Natural killer cell (primary cell): ENCODE data around the gene PRLH. TPM values are rescaled to one million over a fixed set of nuclear protein-coding genes. Genes with fewer than 3 reads are reported as not detected.
A peak's percentile ranks its signal among the peaks of the same experiment; 100 is the strongest.

Experiments
- ATAC-seq, 3 donors: fragments of 150-1000 bp in 2 of 3; fragments of 200-7000 bp in 1 of 3; cut with Tn5 transposase; 1 replicate in 1 of 3; 2 replicates in 2 of 3; pipeline ENCODE4 v1.10.0; 2021; ENCODE audit warnings: mild to moderate bottlenecking in 2 of 3, moderate library complexity in 2 of 3
- DNase-seq, 2 donors: peaks; one replicate each; pipeline versions ENCODE4 v3.0.0 to v3.0.0-alpha.2; 2013 to 2021; ENCODE audit warnings: mixed read lengths in 1 of 2
- H3K27ac ChIP-seq: one replicate; pipeline ENCODE4 v1.5.1; 2013; ENCODE audit warnings: mild to moderate bottlenecking, low read length
- H3K27me3 ChIP-seq: one replicate; pipeline ENCODE4 v1.6.1; 2013; ENCODE audit warnings: low read length; ENCODE audit not compliant: control insufficient read depth, insufficient read depth
- H3K36me3 ChIP-seq: one replicate; pipeline ENCODE4 v1.6.1; 2013; ENCODE audit warnings: low read length; ENCODE audit not compliant: control insufficient read depth, insufficient read depth
- H3K4me1 ChIP-seq: one replicate; pipeline ENCODE4 v1.6.1; 2013; ENCODE audit warnings: low read length; ENCODE audit not compliant: control insufficient read depth, insufficient read depth
- H3K4me3 ChIP-seq: one replicate; pipeline ENCODE4 v1.5.1; 2013; ENCODE audit warnings: low read length
- H3K9me3 ChIP-seq: one replicate; pipeline ENCODE4 v1.6.1; 2013; ENCODE audit warnings: low read length; ENCODE audit not compliant: control insufficient read depth, insufficient read depth
- H3K27ac Mint-ChIP-seq, 2 donors: one replicate each; pipeline ENCODE4 v1.8.0; 2022; ENCODE audit warnings: mild to moderate bottlenecking in 2 of 2, mixed read lengths in 2 of 2, moderate library complexity in 1 of 2
- H3K27me3 Mint-ChIP-seq, 2 donors: one replicate each; pipeline ENCODE4 v1.8.0; 2022; ENCODE audit warnings: low read depth in 2 of 2, mixed read lengths in 2 of 2
- H3K36me3 Mint-ChIP-seq: one replicate; pipeline ENCODE4 v1.8.0; 2022; ENCODE audit warnings: mixed read lengths
- H3K4me1 Mint-ChIP-seq, 2 donors: one replicate each; pipeline ENCODE4 v1.8.0; 2022; ENCODE audit warnings: mixed read lengths in 2 of 2
- H3K4me3 Mint-ChIP-seq: one replicate; pipeline ENCODE4 v1.8.0; 2022; ENCODE audit warnings: mild to moderate bottlenecking, moderate library complexity, mixed read lengths
- H3K9me3 Mint-ChIP-seq, 2 donors: one replicate each; pipeline ENCODE4 v1.8.0; 2022; ENCODE audit warnings: mixed read lengths in 2 of 2
- WGBS: methylation state at CpG from one replicate; pipeline ENCODE4 v1.1.7; 2013; ENCODE audit warnings: missing lambda C conversion rate; ENCODE audit not compliant: insufficient coverage; 5-methylcytosine and 5-hydroxymethylcytosine counted together
- intact Hi-C: fragments of 100-400 bp; cut with micrococcal nuclease; formaldehyde crosslinking; loops from one replicate; pipeline ENCODE4 v1.14.2; 2022
- total RNA-seq, 4 donors: library from RNA; stranded (reverse); fragments of 120-200 nt in 1 of 4; gene quantifications; one replicate each; pipeline versions ENCODE4 v1.2.3 to v1.2.4, GENCODE V29; 2013 to 2022
- TF ChIP-seq, protein P1 (sequence below): fragments of 200-600 bp; IDR thresholded peaks from one replicate; pipeline ENCODE4 v1.8.0; 2022; ENCODE audit warnings: antibody characterized with exemption

PRLH gene
- total RNA-seq, 3 donors from 2014 or later (not counting 1 experiment from before 2014, with no cell fraction given), result not detected

DNA sequence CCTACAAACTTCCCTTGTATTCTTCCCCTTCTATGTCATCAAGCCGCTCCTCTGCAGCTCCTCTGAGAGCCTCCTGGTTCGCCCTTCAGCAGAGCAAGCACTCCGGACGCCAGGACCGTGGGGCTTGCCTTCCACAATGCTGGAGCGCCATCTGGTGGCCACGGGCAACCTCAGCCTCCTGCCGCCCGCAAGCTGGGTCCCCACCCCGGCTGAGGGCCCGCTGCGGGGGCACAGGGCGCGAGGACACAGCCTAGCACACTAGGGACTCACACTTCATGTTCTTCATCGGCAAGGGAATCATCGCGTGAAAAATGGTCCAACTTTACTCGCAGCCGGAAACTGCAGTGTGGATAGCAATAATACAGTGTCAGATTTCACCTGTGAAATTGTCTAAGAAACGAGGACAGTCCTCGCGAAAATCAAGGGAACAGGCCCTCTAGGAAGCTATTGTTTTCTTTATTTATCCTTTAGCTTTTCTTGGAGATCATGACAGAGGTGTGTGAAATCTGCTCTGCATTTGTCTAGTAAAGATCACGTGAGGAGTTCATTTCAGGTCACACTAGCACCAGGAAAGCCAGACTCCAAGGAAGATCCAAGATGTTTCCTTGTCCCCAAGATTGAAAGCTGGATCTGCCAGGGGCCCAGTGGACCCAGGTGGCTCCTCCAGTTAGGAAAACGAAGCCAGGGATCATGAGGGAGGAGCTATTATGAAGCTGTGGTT is 5.8 kb downstream of the PRLH start:
- intact Hi-C loops, result loop anchor here (1.0 to 5.0 kb wide), 3 partner anchors 60 to 420 kb away; no protein-coding TSS in a partner anchor
- H3K9me3 ChIP-seq, result no peaks in the 10 kb centered on the region
- H3K27me3 ChIP-seq, result no peaks in the 10 kb centered on the region
- 24% methylated on average over 24 of the region's 24 CpGs for WGBS
- ATAC-seq, result peak; percentile 83 to 99 (median 98)
- H3K27ac ChIP-seq, result no peak overlapping the region
- peaks cover 5 to 6% of the 10 kb centered on the region in 2 donors for H3K4me1 Mint-ChIP-seq
- peaks cover 6% of the 10 kb centered on the region for H3K4me1 ChIP-seq
- DNase-seq, result peak; percentile 79 to 91
- H3K4me3 ChIP-seq, result no peak overlapping the region
- no peak overlapping the region for H3K4me3 Mint-ChIP-seq
- no peak overlapping the region for H3K27ac Mint-ChIP-seq
- H3K36me3 ChIP-seq, result no peaks in the 10 kb centered on the region
- TF ChIP-seq, protein P1, sequence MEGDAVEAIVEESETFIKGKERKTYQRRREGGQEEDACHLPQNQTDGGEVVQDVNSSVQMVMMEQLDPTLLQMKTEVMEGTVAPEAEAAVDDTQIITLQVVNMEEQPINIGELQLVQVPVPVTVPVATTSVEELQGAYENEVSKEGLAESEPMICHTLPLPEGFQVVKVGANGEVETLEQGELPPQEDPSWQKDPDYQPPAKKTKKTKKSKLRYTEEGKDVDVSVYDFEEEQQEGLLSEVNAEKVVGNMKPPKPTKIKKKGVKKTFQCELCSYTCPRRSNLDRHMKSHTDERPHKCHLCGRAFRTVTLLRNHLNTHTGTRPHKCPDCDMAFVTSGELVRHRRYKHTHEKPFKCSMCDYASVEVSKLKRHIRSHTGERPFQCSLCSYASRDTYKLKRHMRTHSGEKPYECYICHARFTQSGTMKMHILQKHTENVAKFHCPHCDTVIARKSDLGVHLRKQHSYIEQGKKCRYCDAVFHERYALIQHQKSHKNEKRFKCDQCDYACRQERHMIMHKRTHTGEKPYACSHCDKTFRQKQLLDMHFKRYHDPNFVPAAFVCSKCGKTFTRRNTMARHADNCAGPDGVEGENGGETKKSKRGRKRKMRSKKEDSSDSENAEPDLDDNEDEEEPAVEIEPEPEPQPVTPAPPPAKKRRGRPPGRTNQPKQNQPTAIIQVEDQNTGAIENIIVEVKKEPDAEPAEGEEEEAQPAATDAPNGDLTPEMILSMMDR, result peak; percentile 97
- H3K9me3 Mint-ChIP-seq, result no peaks in the 10 kb centered on the region
- peaks cover 0 to 5% of the 10 kb centered on the region in 2 donors for H3K27me3 Mint-ChIP-seq
- no peaks in the 10 kb centered on the region for H3K36me3 Mint-ChIP-seq

DNA sequence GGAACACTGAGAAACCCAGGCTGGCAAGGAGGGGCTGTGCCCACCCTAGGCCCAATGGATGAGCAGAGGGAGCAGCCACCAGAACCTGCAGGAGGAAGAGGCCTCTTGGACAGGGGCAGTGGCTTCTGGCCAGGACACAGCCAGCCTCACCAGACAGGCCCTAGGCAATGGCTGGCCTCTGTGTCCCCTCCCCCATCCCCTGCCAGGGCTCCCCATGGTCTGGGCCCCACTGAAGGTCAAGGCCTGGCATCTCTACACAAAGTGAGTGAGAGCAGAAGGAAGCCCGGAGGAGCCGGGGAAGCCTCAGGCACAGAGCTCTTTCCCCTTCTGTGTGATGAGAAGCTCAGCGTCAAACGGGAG is 6.3 kb downstream of the PRLH start:
- Histone ChIP-seq H3K4me1 (peaks cover 6% of the 10 kb centered on the region), H3K9me3 (no peaks in the 10 kb centered on the region), H3K27ac (no peak overlapping the region), H3K36me3 (no peaks in the 10 kb centered on the region), H3K27me3 (no peaks in the 10 kb centered on the region), H3K4me3 (no peak overlapping the region)
- Mint-ChIP-seq H3K4me3 (no peak overlapping the region), H3K9me3 (no peaks in the 10 kb centered on the region), H3K36me3 (no peaks in the 10 kb centered on the region), H3K27me3 (peaks cover 0 to 5% of the 10 kb centered on the region in 2 donors), H3K27ac (no peak overlapping the region), H3K4me1 (peaks cover 5 to 6% of the 10 kb centered on the region in 2 donors)
- ATAC-seq, result no peak
- no peak for DNase-seq
- WGBS, result 97% methylated on average over 4 of the region's 4 CpGs
- TF ChIP-seq, protein P1, result no peak
- intact Hi-C loops, result loop anchor here (1.0 to 5.0 kb wide), 3 partner anchors 60 to 420 kb away; no protein-coding TSS in a partner anchor

DNA sequence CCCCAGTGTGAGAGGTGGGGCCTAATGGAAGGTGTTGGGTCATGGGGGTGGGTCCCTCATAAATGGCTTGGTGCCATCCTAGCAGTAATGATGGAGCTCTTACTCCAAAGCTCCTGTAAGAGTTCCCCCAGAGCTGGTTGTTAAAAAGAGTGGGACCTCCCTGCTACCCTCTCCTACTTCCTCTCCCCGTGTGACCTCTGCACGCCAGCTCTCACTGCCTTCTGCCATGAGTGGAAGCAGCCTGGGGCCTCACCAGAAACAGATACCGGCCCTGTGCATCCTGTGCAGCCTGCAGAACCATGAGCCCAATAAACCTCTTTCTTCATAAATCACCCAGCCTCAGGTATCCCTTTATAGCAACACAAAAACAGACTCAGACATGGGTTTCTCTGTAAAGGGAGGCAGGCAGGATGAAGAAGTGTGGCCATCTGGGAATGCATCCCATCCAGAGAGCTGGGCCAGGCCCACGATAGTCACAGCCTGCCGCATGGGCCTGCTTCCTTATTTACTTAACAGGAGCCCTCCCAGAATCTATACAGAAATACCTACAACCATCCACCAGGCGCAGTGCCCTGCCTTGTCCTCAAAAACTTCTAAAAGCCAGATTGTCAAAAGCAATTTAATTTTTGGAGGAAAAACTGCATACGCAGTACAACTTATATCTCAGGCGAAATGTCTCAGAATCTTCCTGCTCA is 7.5 kb downstream of the PRLH start:
- Mint-ChIP-seq H3K27me3 (peaks cover 0 to 4% of the 10 kb centered on the region in 2 donors), H3K4me3 (no peak overlapping the region), H3K27ac (no peak overlapping the region), H3K36me3 (no peaks in the 10 kb centered on the region), H3K4me1 (peaks cover 5 to 6% of the 10 kb centered on the region in 2 donors), H3K9me3 (no peaks in the 10 kb centered on the region)
- no peak for ATAC-seq
- intact Hi-C loops, result loop anchor here (5.0 kb wide), 2 partner anchors 152 to 422 kb away; no protein-coding TSS in a partner anchor
- Histone ChIP-seq H3K27ac (no peak overlapping the region), H3K9me3 (no peaks in the 10 kb centered on the region), H3K36me3 (no peaks in the 10 kb centered on the region), H3K4me3 (no peak overlapping the region), H3K27me3 (no peaks in the 10 kb centered on the region), H3K4me1 (peaks cover 6% of the 10 kb centered on the region)
- DNase-seq, result no peak
- TF ChIP-seq, protein P1, result no peak
- WGBS, result 78% methylated on average over 8 of the region's 8 CpGs
